Measurements from ENCODE around the gene C10orf71. TPM values are rescaled to one million over a fixed set of nuclear protein-coding genes. Genes with fewer than 3 reads are reported as not detected.

The C10orf71 gene
- total and polyA plus RNA-seq, 7 donors: not detected

GRCh38 chr10:49369216-49370162, 70.5 kb downstream of the C10orf71 start:
- Histone ChIP-seq H3K36me3 (no peaks in the 10 kb centered on the region), H3K27ac (no peak overlapping the region), H3K4me3 (no peak overlapping the region), H3K4me1 (no peaks in the 10 kb centered on the region), H3K9me3 (no peaks in the 10 kb centered on the region), H3K27me3 (no peaks in the 10 kb centered on the region)
- TF ChIP-seq POLR2AphosphoS5 (IDR thresholded peaks at IDR 0.05): no peak
- no peak for TF ChIP-seq CTCF (IDR thresholded peaks at IDR 0.05)
- no peak for TF ChIP-seq EP300 (IDR thresholded peaks at IDR 0.05)
- TF ChIP-seq POLR2A (IDR thresholded peaks at IDR 0.05): no peak
- WGBS, 2 donors: 69 to 78% methylated on average over 14 of the region's 14 CpGs
- intact Hi-C loops (cut with DNase I): no loop called here
- DNase-seq: no peak

- 53 to 79% methylated on average over 8 of the region's 8 CpGs for WGBS, 2 donors
Measured at GRCh38 chr10:49370326-49371100, 71.5 kb downstream of the C10orf71 start.

GRCh38 chr10:49371967-49372366, 73.0 kb downstream of the C10orf71 start:
- TF ChIP-seq POLR2A (IDR thresholded peaks at IDR 0.05) (no peak), CTCF (IDR thresholded peaks at IDR 0.05) (no peak), POLR2AphosphoS5 (IDR thresholded peaks at IDR 0.05) (no peak), EP300 (IDR thresholded peaks at IDR 0.05) (no peak)
- H3K4me1 ChIP-seq: no peaks in the 10 kb centered on the region
- H3K9me3 ChIP-seq: no peaks in the 10 kb centered on the region
- intact Hi-C loops (cut with DNase I): no loop called here
- no peak overlapping the region for H3K27ac ChIP-seq
- H3K27me3 ChIP-seq: no peaks in the 10 kb centered on the region
- no peak for DNase-seq
- no peaks in the 10 kb centered on the region for H3K36me3 ChIP-seq
- H3K4me3 ChIP-seq: no peak overlapping the region
- 68 to 81% methylated on average over 3 of the region's 3 CpGs for WGBS, 2 donors

More at GRCh38 chr10:49370326-49371100, 71.5 kb downstream of the C10orf71 start:
- intact Hi-C loops (cut with DNase I): no loop called here
- H3K36me3 ChIP-seq: no peaks in the 10 kb centered on the region
- H3K4me1 ChIP-seq: no peaks in the 10 kb centered on the region
- no peak overlapping the region for H3K4me3 ChIP-seq
- no peak overlapping the region for H3K27ac ChIP-seq
- no peaks in the 10 kb centered on the region for H3K9me3 ChIP-seq
- H3K27me3 ChIP-seq: no peaks in the 10 kb centered on the region
- no peak for DNase-seq
- TF ChIP-seq POLR2A (IDR thresholded peaks at IDR 0.05) (no peak), EP300 (IDR thresholded peaks at IDR 0.05) (no peak)

- H3K27me3 ChIP-seq: no peaks in the 10 kb centered on the region
- TF ChIP-seq CTCF (IDR thresholded peaks at IDR 0.05) (no peak), EP300 (IDR thresholded peaks at IDR 0.05) (no peak), POLR2AphosphoS5 (IDR thresholded peaks at IDR 0.05) (no peak), POLR2A (IDR thresholded peaks at IDR 0.05) (no peak)
- H3K27ac ChIP-seq: no peak overlapping the region
- H3K36me3 ChIP-seq: no peaks in the 10 kb centered on the region
- no peak overlapping the region for H3K4me3 ChIP-seq
- no peaks in the 10 kb centered on the region for H3K9me3 ChIP-seq
- no peaks in the 10 kb centered on the region for H3K4me1 ChIP-seq
- intact Hi-C loops (cut with DNase I): no loop called here
- no peak for DNase-seq
- WGBS, 2 donors: 91 to 93% methylated on average over 5 of the region's 5 CpGs
Measured at GRCh38 chr10:49373361-49373760, 74.4 kb downstream of the C10orf71 start.

GRCh38 chr10:49374740-49375139, 75.8 kb downstream of the C10orf71 start:
- Histone ChIP-seq H3K36me3 (no peaks in the 10 kb centered on the region), H3K4me1 (no peaks in the 10 kb centered on the region), H3K4me3 (no peak overlapping the region), H3K9me3 (no peaks in the 10 kb centered on the region), H3K27ac (no peak overlapping the region), H3K27me3 (no peaks in the 10 kb centered on the region)
- intact Hi-C loops (cut with DNase I): no loop called here
- TF ChIP-seq POLR2AphosphoS5 (IDR thresholded peaks at IDR 0.05): no peak
- no peak for TF ChIP-seq CTCF (IDR thresholded peaks at IDR 0.05)
- TF ChIP-seq POLR2A (IDR thresholded peaks at IDR 0.05): no peak
- no peak for TF ChIP-seq EP300 (IDR thresholded peaks at IDR 0.05)
- WGBS, 2 donors: 29 to 74% methylated on average over 5 of the region's 5 CpGs
- DNase-seq: no peak
